ENCODE measurements around the gene RGL1.

GRCh38 chr1:183932412-183932811 lies 127.5 kb downstream of the RGL1 start:
- TF ChIP-seq, protein P1, sequence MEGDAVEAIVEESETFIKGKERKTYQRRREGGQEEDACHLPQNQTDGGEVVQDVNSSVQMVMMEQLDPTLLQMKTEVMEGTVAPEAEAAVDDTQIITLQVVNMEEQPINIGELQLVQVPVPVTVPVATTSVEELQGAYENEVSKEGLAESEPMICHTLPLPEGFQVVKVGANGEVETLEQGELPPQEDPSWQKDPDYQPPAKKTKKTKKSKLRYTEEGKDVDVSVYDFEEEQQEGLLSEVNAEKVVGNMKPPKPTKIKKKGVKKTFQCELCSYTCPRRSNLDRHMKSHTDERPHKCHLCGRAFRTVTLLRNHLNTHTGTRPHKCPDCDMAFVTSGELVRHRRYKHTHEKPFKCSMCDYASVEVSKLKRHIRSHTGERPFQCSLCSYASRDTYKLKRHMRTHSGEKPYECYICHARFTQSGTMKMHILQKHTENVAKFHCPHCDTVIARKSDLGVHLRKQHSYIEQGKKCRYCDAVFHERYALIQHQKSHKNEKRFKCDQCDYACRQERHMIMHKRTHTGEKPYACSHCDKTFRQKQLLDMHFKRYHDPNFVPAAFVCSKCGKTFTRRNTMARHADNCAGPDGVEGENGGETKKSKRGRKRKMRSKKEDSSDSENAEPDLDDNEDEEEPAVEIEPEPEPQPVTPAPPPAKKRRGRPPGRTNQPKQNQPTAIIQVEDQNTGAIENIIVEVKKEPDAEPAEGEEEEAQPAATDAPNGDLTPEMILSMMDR (IDR thresholded peaks at IDR 0.05) = no peak
- no peak for TF ChIP-seq POLR2A (IDR thresholded peaks at IDR 0.05)
